ENCODE measurements around the gene CACTIN. TPM values are rescaled to one million over a fixed set of nuclear protein-coding genes. Genes with fewer than 3 reads are reported as not detected.

The CACTIN gene
- total and polyA plus RNA-seq, 2 of the 8 experiments (the other 6 are each of a cell fraction or from before 2014, with no cell fraction given) = 25.8 to 29.9 TPM

DNA sequence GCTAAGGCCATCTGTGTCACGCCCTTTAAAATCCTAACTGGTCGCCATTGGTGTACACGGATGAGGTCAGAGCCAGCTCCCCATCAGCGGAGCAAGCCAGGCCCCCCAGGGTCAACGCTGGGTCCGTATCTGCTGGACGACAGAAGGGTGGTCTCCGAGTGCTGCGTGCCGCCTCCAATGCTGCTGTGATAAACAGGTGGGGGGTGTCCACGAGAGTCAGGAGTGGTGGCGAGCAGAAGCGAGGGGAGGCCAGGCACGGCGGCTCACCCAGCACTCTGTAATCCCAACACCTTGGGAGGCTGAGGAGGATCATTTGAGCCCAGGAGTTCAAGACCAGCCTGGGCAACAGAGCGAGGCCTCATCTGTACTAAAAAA is 30.8 kb upstream of the CACTIN start (continued):
- no peak for TF ChIP-seq SIN3A (conservative IDR thresholded peaks at IDR 0.05 in 1 of 2, IDR thresholded peaks at IDR 0.05 in 1 of 2; ENCODE audit: low read depth in 1 of 2, low read length in 2 of 2)
